Measurements from ENCODE around the gene FOXD2. TPM values are rescaled to one million over a fixed set of nuclear protein-coding genes. Genes with fewer than 3 reads are reported as not detected.
"Not testable (repeated sequence)": the region's sequence is repeated elsewhere in the genome, so short reads cannot be mapped to it uniquely, and the experiment has no call there.

The FOXD2 gene
- total RNA-seq, 1 donor from 2014 or later, result 0.20 TPM

GRCh38 chr1:47439017-47439818 lies 1.4 kb downstream of the FOXD2 start:
- no peak for DNase-seq (ENCODE audit: low read depth, low spot score)

GRCh38 chr1:47439819-47440598 lies 2.2 kb downstream of the FOXD2 start:
- DNase-seq (ENCODE audit: low read depth, low spot score), result no peak

GRCh38 chr1:47440599-47441081 lies 2.8 kb downstream of the FOXD2 start:
- no peak for DNase-seq (ENCODE audit: low read depth, low spot score)

GRCh38 chr1:47441450-47442106 lies 3.7 kb downstream of the FOXD2 start:
- no peak for DNase-seq (ENCODE audit: low read depth, low spot score)

- DNase-seq (ENCODE audit: low read depth, low spot score), result no peak
Measured at GRCh38 chr1:47442202-47442601, 4.4 kb downstream of the FOXD2 start.

- no peak for DNase-seq (ENCODE audit: low read depth, low spot score)
Measured at GRCh38 chr1:47442842-47443529, 5.1 kb downstream of the FOXD2 start.

- DNase-seq (ENCODE audit: low read depth, low spot score), result no peak
Measured at GRCh38 chr1:47443530-47444296, 5.9 kb downstream of the FOXD2 start.

- DNase-seq (ENCODE audit: low read depth, low spot score), result no peak
Measured at GRCh38 chr1:47444297-47444561, 6.4 kb downstream of the FOXD2 start.

GRCh38 chr1:47444562-47445465 lies 7.0 kb downstream of the FOXD2 start:
- no peak for DNase-seq (ENCODE audit: low read depth, low spot score)

GRCh38 chr1:47445823-47446550 lies 8.1 kb downstream of the FOXD2 start:
- DNase-seq (ENCODE audit: low read depth, low spot score), result no peak

- DNase-seq (ENCODE audit: low read depth, low spot score), result no peak
Measured at GRCh38 chr1:47448462-47449222, 10.8 kb downstream of the FOXD2 start.

GRCh38 chr1:47449822-47450552 lies 12.1 kb downstream of the FOXD2 start:
- DNase-seq (ENCODE audit: low read depth, low spot score), result no peak

GRCh38 chr1:47450606-47451005 lies 12.8 kb downstream of the FOXD2 start:
- no peak for DNase-seq (ENCODE audit: low read depth, low spot score)

- DNase-seq (ENCODE audit: low read depth, low spot score), result no peak
Measured at GRCh38 chr1:47452426-47452825, 14.6 kb downstream of the FOXD2 start.

- DNase-seq (ENCODE audit: low read depth, low spot score), result not testable (repeated sequence)
Measured at GRCh38 chr1:47453910-47454309, 16.1 kb downstream of the FOXD2 start.

- no peak for DNase-seq (ENCODE audit: low read depth, low spot score)
Measured at GRCh38 chr1:47456250-47456649, 18.4 kb downstream of the FOXD2 start.

- DNase-seq (ENCODE audit: low read depth, low spot score), result not testable (repeated sequence)
Measured at GRCh38 chr1:47457547-47457946, 19.7 kb downstream of the FOXD2 start.

All from pulmonary artery endothelial cell (primary cell).